H1 (cell line): Measurements from ENCODE around the gene IVL. TPM values are rescaled to one million over a fixed set of nuclear protein-coding genes. Genes with fewer than 3 reads are reported as not detected.
A peak's percentile ranks its signal among the peaks of the same experiment; 100 is the strongest.

Source experiments
- CTCF ChIA-PET: fragments of 300-600 bp; sonication (Branson Sonifier 250); formaldehyde crosslinking; loops from one replicate; lab custom pipeline; 2021; ENCODE audit not compliant: partially characterized antibody; lab: Charles Lee
- POLR2A ChIA-PET: fragments of 300-600 bp; sonication (Branson Sonifier 250); formaldehyde crosslinking; loops from one replicate; lab custom pipeline; 2021; ENCODE audit warnings: inconsistent platforms; ENCODE audit not compliant: partially characterized antibody; lab: Charles Lee
- DNase-seq, 2 experiments: peaks; one replicate each; pipeline versions ENCODE4 v3.0.0 to v3.0.0-alpha.2; 2010 to 2022; ENCODE audit warnings: low spot score in 2 of 2, low read depth in 1 of 2, mixed read lengths in 1 of 2
- FAIRE-seq: peaks from 2 replicates; lab custom pipeline; 2011; peaks lifted over from hg19 to GRCh38; lab: Jason Lieb, UNC
- H2AFZ ChIP-seq: 2 replicates; pipeline ENCODE4 v1.8.1; 2012; ENCODE audit warnings: low read length, inconsistent platforms
- H2AK5ac ChIP-seq: 2 replicates; pipeline ENCODE4 v1.6.1; 2013; ENCODE audit warnings: low read depth, low read length
- H2BK120ac ChIP-seq: replicated peaks from 2 replicates; pipeline ENCODE3; 2013; ENCODE audit warnings: low read depth, low read length, inconsistent platforms
- H2BK12ac ChIP-seq: 2 replicates; pipeline ENCODE4 v1.6.1; 2013; ENCODE audit warnings: low read depth, low read length
- H2BK15ac ChIP-seq: 2 replicates; pipeline ENCODE4 v1.6.1; 2013; ENCODE audit warnings: low read length
- H2BK20ac ChIP-seq: 2 replicates; pipeline ENCODE4 v1.6.1; 2013; ENCODE audit warnings: low read length
- H2BK5ac ChIP-seq: 2 replicates; pipeline ENCODE4 v1.6.1; 2013; ENCODE audit warnings: low read depth, low read length
- H3K14ac ChIP-seq: 2 replicates; pipeline ENCODE4 v1.6.1; 2013; ENCODE audit warnings: inconsistent platforms; ENCODE audit not compliant: insufficient read length
- H3K18ac ChIP-seq: 2 replicates; pipeline ENCODE4 v1.6.1; 2013; ENCODE audit warnings: low read length; ENCODE audit errors: extremely low read depth
- H3K23ac ChIP-seq: 2 replicates; pipeline ENCODE4 v1.6.1; 2013; ENCODE audit warnings: inconsistent platforms; ENCODE audit not compliant: insufficient read length
- H3K23me2 ChIP-seq: 2 replicates; pipeline ENCODE4 v1.6.1; 2013; ENCODE audit warnings: low read depth, low read length
- H3K27ac ChIP-seq: 2 replicates; pipeline ENCODE4 v1.6.1; 2011; ENCODE audit warnings: low read depth, low read length, inconsistent platforms
- H3K27me3 ChIP-seq, 4 experiments: replicated peaks in 1 of 4; 1 replicate in 1 of 4; 2 replicates in 3 of 4; pipeline versions ENCODE4 v1.6.1 to v1.8.1; 2011 to 2013; ENCODE audit warnings: low read length in 3 of 4, mild to moderate bottlenecking in 3 of 4, inconsistent platforms in 2 of 4, mixed read lengths in 2 of 4, moderate library complexity in 1 of 4; ENCODE audit not compliant: control insufficient read depth in 3 of 4, insufficient read depth in 3 of 4; ENCODE audit errors: extremely low read depth in 1 of 4
- H3K36me3 ChIP-seq, 4 experiments: 2 replicates each; pipeline versions ENCODE4 v1.6.1 to v1.8.1; 2011 to 2013; ENCODE audit warnings: mild to moderate bottlenecking in 4 of 4, low read length in 3 of 4, moderate library complexity in 2 of 4, control low read depth in 1 of 4, inconsistent platforms in 1 of 4; ENCODE audit not compliant: insufficient read depth in 4 of 4, control insufficient read depth in 2 of 4
- H3K4ac ChIP-seq: replicated peaks from 2 replicates; pipeline ENCODE3; 2013; ENCODE audit warnings: low read length, low read depth, mixed read lengths, inconsistent platforms; ENCODE audit not compliant: insufficient read length
- H3K4me1 ChIP-seq, 4 experiments: replicated peaks in 1 of 4; 1 replicate in 1 of 4; 2 replicates in 3 of 4; pipeline versions ENCODE4 v1.6.1 to v1.8.1; 2011 to 2013; ENCODE audit warnings: low read length in 3 of 4, inconsistent platforms in 2 of 4, mixed read lengths in 1 of 4; ENCODE audit not compliant: insufficient read depth in 4 of 4, control insufficient read depth in 3 of 4
- H3K4me2 ChIP-seq, 2 experiments: 2 replicates each; pipeline versions ENCODE4 v1.6.1 to v1.8.1; 2011 to 2013; ENCODE audit warnings: low read depth in 2 of 2, low read length in 2 of 2, control low read depth in 1 of 2, inconsistent platforms in 1 of 2, mild to moderate bottlenecking in 1 of 2; ENCODE audit not compliant: insufficient read depth in 1 of 2
- H3K4me3 ChIP-seq, 4 experiments: fragments of 200-600, 300-600 bp in 1 of 4; sonication (generic), shearing (Covaris generic), sonication (Bioruptor Twin) in 1 of 4; 2 replicates each; pipeline versions ENCODE4 v1.5.1 to v1.8.1; 2011 to 2016; ENCODE audit warnings: low read length in 4 of 4, low read depth in 3 of 4, control low read depth in 2 of 4, inconsistent platforms in 2 of 4, mild to moderate bottlenecking in 2 of 4, mixed read lengths in 1 of 4, moderate library complexity in 1 of 4; ENCODE audit not compliant: insufficient read depth in 2 of 4; ENCODE audit errors: extremely low read depth in 1 of 4
- H3K56ac ChIP-seq: replicated peaks from 2 replicates; pipeline ENCODE3; 2013; ENCODE audit warnings: low read depth, mild to moderate bottlenecking, mixed read lengths, low read length, inconsistent platforms; ENCODE audit not compliant: insufficient read length
- H3K79me1 ChIP-seq: 2 replicates; pipeline ENCODE4 v1.6.1; 2013; ENCODE audit warnings: low read depth, low read length, control low read depth
- H3K79me2 ChIP-seq, 2 experiments: 2 replicates each; pipeline versions ENCODE4 v1.6.1 to v1.8.1; 2012 to 2013; ENCODE audit warnings: low read length in 2 of 2, mild to moderate bottlenecking in 2 of 2, inconsistent platforms in 1 of 2; ENCODE audit not compliant: insufficient read depth in 2 of 2, control insufficient read depth in 1 of 2
- H3K9ac ChIP-seq, 4 experiments: replicated peaks in 1 of 4; 1 replicate in 1 of 4; 2 replicates in 3 of 4; pipeline versions ENCODE4 v1.6.1 to v1.8.1; 2011 to 2013; ENCODE audit warnings: low read depth in 3 of 4, low read length in 3 of 4, control low read depth in 2 of 4, mild to moderate bottlenecking in 2 of 4, moderate library complexity in 2 of 4, inconsistent platforms in 1 of 4; ENCODE audit errors: extremely low read depth in 1 of 4
- H3K9me3 ChIP-seq, 2 experiments: 2 replicates each; pipeline versions ENCODE4 v1.6.1 to v1.8.1; 2012 to 2013; ENCODE audit warnings: mild to moderate bottlenecking in 2 of 2, moderate library complexity in 2 of 2, control low read depth in 1 of 2, inconsistent platforms in 1 of 2, low read depth in 1 of 2, low read length in 1 of 2, mixed read lengths in 1 of 2; ENCODE audit not compliant: insufficient read depth in 2 of 2
- H4K20me1 ChIP-seq, 2 experiments: replicated peaks in 1 of 2; 2 replicates each; pipeline versions ENCODE3 to v1.8.1; 2011 to 2013; ENCODE audit warnings: inconsistent platforms in 2 of 2, low read length in 2 of 2, mild to moderate bottlenecking in 1 of 2; ENCODE audit not compliant: insufficient read depth in 2 of 2, control insufficient read depth in 1 of 2
- H4K5ac ChIP-seq: 2 replicates; pipeline ENCODE4 v1.6.1; 2013; ENCODE audit warnings: low read length, low read depth, mixed read lengths, inconsistent platforms; ENCODE audit not compliant: insufficient read length
- H4K8ac ChIP-seq: 2 replicates; pipeline ENCODE4 v1.8.0; 2013; ENCODE audit warnings: mild to moderate bottlenecking, moderate library complexity, low read length, inconsistent platforms; ENCODE audit not compliant: insufficient read depth; ENCODE audit errors: extremely low read depth
- H4K91ac ChIP-seq: replicated peaks from 2 replicates; pipeline ENCODE3; 2013; ENCODE audit warnings: low read length, mixed read lengths, inconsistent platforms; ENCODE audit not compliant: insufficient read length
- RAD21 ChIP-seq, 2 experiments: IDR thresholded peaks in 1 of 2; conservative IDR thresholded peaks in 1 of 2; 2 replicates each; pipeline ENCODE4 v1.6.1; 2011; ENCODE audit warnings: low read depth in 2 of 2, low read length in 2 of 2, improper control_type of control experiment in 1 of 2, inconsistent platforms in 1 of 2, mild to moderate bottlenecking in 1 of 2, moderate library complexity in 1 of 2
- TCF12 ChIP-seq: IDR thresholded peaks from 2 replicates; pipeline ENCODE4 v1.6.1; 2011; ENCODE audit warnings: low read depth, mild to moderate bottlenecking, low read length
- WGBS, 2 experiments: shearing (Covaris generic) in 1 of 2; methylation state at CpG; one replicate each; pipeline versions ENCODE4 v1.1.6 to v1.1.7; 2013 to 2015; ENCODE audit warnings: low lambda C conversion rate in 2 of 2, mixed read lengths in 2 of 2, inconsistent platforms in 1 of 2, low coverage in 1 of 2, missing lambda C conversion rate in 1 of 2; ENCODE audit not compliant: insufficient replicate concordance in 2 of 2, insufficient coverage in 1 of 2, insufficient read length in 1 of 2; ENCODE audit errors: extremely low coverage in 1 of 2, missing lambda C conversion rate in 1 of 2; 5-methylcytosine and 5-hydroxymethylcytosine counted together
- polyA plus RNA-seq, 7 experiments: library from polyadenylated mRNA; depleted of rRNA in 3 of 7; stranded (reverse) in 5 of 7; unstranded in 2 of 7; fragments of >200 nt in 5 of 7; fragments of 200-250 nt in 2 of 7; gene quantifications; 1 replicate in 5 of 7; 2 replicates in 1 of 7; 4 replicates in 1 of 7; pipeline versions ENCODE4 v1.2.1 to v1.2.3, GENCODE V29; 2011 to 2013; ENCODE audit warnings: missing spikeins in 2 of 7, mixed read lengths in 2 of 7
- total RNA-seq: library from RNA; stranded (reverse); fragmentation: NEBNext Ultra II Directional; extraction: Animal tissue kit (Norgen Biotek cat#: 25700); gene quantifications from 2 replicates; pipeline ENCODE4 v1.2.1, GENCODE V29; 2021
- TF ChIP-seq, protein P1 (sequence below), 3 experiments: IDR thresholded peaks; 1 replicate in 2 of 3; 2 replicates in 1 of 3; pipeline versions ENCODE4 v1.5.1 to v1.6.1; 2011; ENCODE audit warnings: low read length in 3 of 3, mild to moderate bottlenecking in 3 of 3, inconsistent platforms in 2 of 3, low read depth in 1 of 3, moderate library complexity in 1 of 3; ENCODE audit not compliant: insufficient read depth in 1 of 3; ENCODE audit errors: control extremely low read depth in 1 of 3
- TF ChIP-seq, protein P2 (sequence below): IDR thresholded peaks from 2 replicates; pipeline ENCODE4 v1.6.1; 2012; ENCODE audit warnings: inconsistent platforms

The IVL gene
- total and polyA plus RNA-seq, 2 of the 8 experiments (the other 6 are each of a cell fraction or from before 2014, with no cell fraction given): not detected

DNA sequence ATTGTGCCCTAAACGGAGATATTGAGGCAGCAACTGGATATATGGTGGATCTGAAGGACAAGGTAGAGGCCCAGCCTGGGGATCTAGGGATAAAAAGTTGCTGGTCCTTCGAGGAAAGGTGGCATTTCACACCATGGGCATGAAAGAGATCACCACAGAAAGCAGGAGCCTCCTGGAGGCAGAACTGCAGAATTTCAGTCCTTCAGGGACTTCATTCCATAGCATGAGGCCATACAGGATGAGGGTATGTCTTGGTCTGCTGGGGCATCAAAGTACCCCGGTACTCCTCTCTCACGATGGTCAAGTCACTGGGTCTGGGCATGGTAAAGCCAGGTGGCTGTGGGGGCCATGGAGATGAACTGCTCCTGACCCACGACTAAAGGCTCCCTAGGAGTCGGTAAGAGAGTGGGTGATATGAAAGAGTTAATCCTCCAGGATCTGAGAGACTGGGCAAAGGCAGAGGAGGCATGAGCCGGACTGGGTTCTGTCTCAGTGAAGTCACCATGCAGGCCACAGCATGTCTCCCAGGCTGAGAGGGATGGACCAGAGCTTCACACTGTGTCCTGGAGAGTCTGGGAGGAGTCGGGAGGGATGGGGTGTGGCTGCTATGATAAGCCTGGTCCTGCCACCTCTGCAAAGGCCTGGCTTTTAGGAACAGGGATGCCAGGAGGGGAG is 32.8 kb downstream of the IVL start:
- H3K4me1 ChIP-seq: no peaks in the 10 kb centered on the region
- no peaks in the 10 kb centered on the region for H3K79me2 ChIP-seq
- DNase-seq (no peak), FAIRE-seq (no peak)
- H3K18ac ChIP-seq: no peak overlapping the region
- H4K20me1 ChIP-seq: no peaks in the 10 kb centered on the region
- no peak overlapping the region for H4K5ac ChIP-seq
- H3K23ac ChIP-seq: no peak overlapping the region
- no peak overlapping the region for H2BK20ac ChIP-seq
- no peak overlapping the region for H4K8ac ChIP-seq
- H3K56ac ChIP-seq: no peak overlapping the region
- no peak overlapping the region for H2BK120ac ChIP-seq
- H3K4ac ChIP-seq: no peak overlapping the region
- no peaks in the 10 kb centered on the region; the same call in 1 of the 2 replicates for H3K23me2 ChIP-seq
- no peak overlapping the region for H3K4me2 ChIP-seq
- 80% methylated on average over 8 of the region's 8 CpGs; no CpG with 5 or more reads in 1 of the 2 experiments for WGBS, 2 experiments
- H3K9me3 ChIP-seq: no peaks in the 10 kb centered on the region
- no peak overlapping the region for H2AK5ac ChIP-seq
- no peaks in the 10 kb centered on the region for H3K27me3 ChIP-seq
- TF ChIP-seq TCF12 (no peak), RAD21 (IDR thresholded peaks at IDR 0.05 in 1 of 2, conservative IDR thresholded peaks at IDR 0.05 in 1 of 2; ENCODE audit: low read depth in 2 of 2, low read length in 2 of 2) (peak in 1 of 2 experiments; percentile 24; a peak in 1 of 4 replicates)
- TF ChIP-seq, protein P1, sequence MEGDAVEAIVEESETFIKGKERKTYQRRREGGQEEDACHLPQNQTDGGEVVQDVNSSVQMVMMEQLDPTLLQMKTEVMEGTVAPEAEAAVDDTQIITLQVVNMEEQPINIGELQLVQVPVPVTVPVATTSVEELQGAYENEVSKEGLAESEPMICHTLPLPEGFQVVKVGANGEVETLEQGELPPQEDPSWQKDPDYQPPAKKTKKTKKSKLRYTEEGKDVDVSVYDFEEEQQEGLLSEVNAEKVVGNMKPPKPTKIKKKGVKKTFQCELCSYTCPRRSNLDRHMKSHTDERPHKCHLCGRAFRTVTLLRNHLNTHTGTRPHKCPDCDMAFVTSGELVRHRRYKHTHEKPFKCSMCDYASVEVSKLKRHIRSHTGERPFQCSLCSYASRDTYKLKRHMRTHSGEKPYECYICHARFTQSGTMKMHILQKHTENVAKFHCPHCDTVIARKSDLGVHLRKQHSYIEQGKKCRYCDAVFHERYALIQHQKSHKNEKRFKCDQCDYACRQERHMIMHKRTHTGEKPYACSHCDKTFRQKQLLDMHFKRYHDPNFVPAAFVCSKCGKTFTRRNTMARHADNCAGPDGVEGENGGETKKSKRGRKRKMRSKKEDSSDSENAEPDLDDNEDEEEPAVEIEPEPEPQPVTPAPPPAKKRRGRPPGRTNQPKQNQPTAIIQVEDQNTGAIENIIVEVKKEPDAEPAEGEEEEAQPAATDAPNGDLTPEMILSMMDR (IDR thresholded peaks at IDR 0.05; ENCODE audit: control extremely low read depth in 1 of 3, insufficient read depth in 1 of 3, low read depth in 1 of 3, low read length in 3 of 3): peak in 1 of 3 experiments; percentile 44; a peak in 1 of 4 replicates
- TF ChIP-seq, protein P2, sequence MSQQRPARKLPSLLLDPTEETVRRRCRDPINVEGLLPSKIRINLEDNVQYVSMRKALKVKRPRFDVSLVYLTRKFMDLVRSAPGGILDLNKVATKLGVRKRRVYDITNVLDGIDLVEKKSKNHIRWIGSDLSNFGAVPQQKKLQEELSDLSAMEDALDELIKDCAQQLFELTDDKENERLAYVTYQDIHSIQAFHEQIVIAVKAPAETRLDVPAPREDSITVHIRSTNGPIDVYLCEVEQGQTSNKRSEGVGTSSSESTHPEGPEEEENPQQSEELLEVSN: peak; percentile 29; the same call in 1 of the 2 replicates
- no peak overlapping the region for H3K9ac ChIP-seq
- H3K4me3 ChIP-seq: no peak overlapping the region
- no peak overlapping the region for H3K27ac ChIP-seq
- no peak overlapping the region for H2BK5ac ChIP-seq
- H2BK15ac ChIP-seq: no peak overlapping the region
- H4K91ac ChIP-seq: no peak overlapping the region
- H3K14ac ChIP-seq: no peak overlapping the region
- H2BK12ac ChIP-seq: no peak overlapping the region
- ChIA-PET CTCF (no interaction called here), POLR2A (no interaction called here)
- no peaks in the 10 kb centered on the region for H3K79me1 ChIP-seq
- H3K36me3 ChIP-seq: no peaks in the 10 kb centered on the region
- H2AFZ ChIP-seq: no peak overlapping the region
